Hepatocyte (in vitro differentiated cells): ENCODE results near the gene SPECC1L. TPM values are rescaled to one million over a fixed set of nuclear protein-coding genes. Genes with fewer than 3 reads are reported as not detected.

Source experiments
- DNase-seq: peaks from one replicate; pipeline ENCODE4 v3.0.0-alpha.2; 2016; ENCODE audit warnings: low spot score
- H2AFZ ChIP-seq: fragments of 200-600 bp; sonication (generic); 2 replicates; pipeline ENCODE4 v1.6.0; 2016; ENCODE audit warnings: antibody characterized with exemption, mild to moderate bottlenecking
- H3K27ac ChIP-seq: fragments of 200-600 bp; sonication (generic); 2 replicates; pipeline ENCODE4 v1.5.1; 2016; ENCODE audit warnings: mild to moderate bottlenecking
- H3K27me3 ChIP-seq: fragments of 200-600 bp; sonication (generic); 2 replicates; pipeline ENCODE4 v1.6.1; 2016
- H3K36me3 ChIP-seq: fragments of 200-600 bp; sonication (generic); replicated peaks from 2 replicates; pipeline ENCODE4 v1.5.1; 2016; ENCODE audit warnings: low read depth; ENCODE audit not compliant: insufficient read depth
- H3K4me1 ChIP-seq: fragments of 200-600 bp; sonication (generic); 2 replicates; pipeline ENCODE4 v1.5.1; 2016; ENCODE audit warnings: mild to moderate bottlenecking, moderate library complexity; ENCODE audit not compliant: insufficient read depth
- H3K4me2 ChIP-seq: fragments of 200-600 bp; sonication (generic); 2 replicates; pipeline ENCODE4 v1.6.0; 2016
- H3K4me3 ChIP-seq: fragments of 200-600 bp; sonication (generic); 2 replicates; pipeline ENCODE4 v1.5.1; 2016; ENCODE audit warnings: mild to moderate bottlenecking
- H3K79me2 ChIP-seq: fragments of 200-600 bp; sonication (generic); 2 replicates; pipeline ENCODE4 v1.6.0; 2017; ENCODE audit warnings: mild to moderate bottlenecking
- H3K9me2 ChIP-seq: fragments of 200-600 bp; sonication (generic); replicated peaks from 2 replicates; pipeline ENCODE4 v1.6.0; 2017; ENCODE audit warnings: mild to moderate bottlenecking; ENCODE audit not compliant: insufficient read depth
- H3K9me3 ChIP-seq: fragments of 200-600 bp; sonication (generic); 2 replicates; pipeline ENCODE4 v1.5.1; 2016; ENCODE audit warnings: low read depth, mild to moderate bottlenecking
- H4K20me1 ChIP-seq: fragments of 200-600 bp; sonication (generic); 2 replicates; pipeline ENCODE4 v1.6.0; 2016; ENCODE audit warnings: mild to moderate bottlenecking; ENCODE audit not compliant: insufficient read depth, poor library complexity, severe bottlenecking
- EZH2 ChIP-seq: fragments of 200-600 bp; sonication (generic); IDR thresholded peaks from 2 replicates; pipeline ENCODE4 v1.6.1; 2016; ENCODE audit warnings: antibody characterized with exemption, mild to moderate bottlenecking, borderline replicate concordance
- EZH2phosphoT487 ChIP-seq: fragments of 200-600 bp; sonication (generic); IDR thresholded peaks from one replicate; pipeline ENCODE4 v1.6.1; 2018; ENCODE audit warnings: antibody characterized with exemption, mild to moderate bottlenecking, low read depth, moderate library complexity; ENCODE audit not compliant: unreplicated experiment, severe bottlenecking
- WGBS: methylation state at CpG from one replicate; pipeline ENCODE4 v1.1.6; 2016; ENCODE audit warnings: low lambda C conversion rate; ENCODE audit errors: missing lambda C conversion rate; 5-methylcytosine and 5-hydroxymethylcytosine counted together
- polyA plus RNA-seq: library from polyadenylated mRNA; unstranded; fragments of >200 nt; fragmentation: Nextera tagmentation; extraction: Ambion mirVana; gene quantifications from 2 replicates; pipeline ENCODE4 v1.2.1, GENCODE V29; 2016
- total RNA-seq: library from RNA; depleted of rRNA; stranded (reverse); fragments of >200 nt; gene quantifications from 2 replicates; pipeline ENCODE4 v1.2.3, GENCODE V29; 2014
- TF ChIP-seq, protein P1 (sequence below): fragments of 200-600 bp; sonication (generic); IDR thresholded peaks from 2 replicates; pipeline ENCODE4 v1.5.1; 2016; ENCODE audit warnings: antibody characterized with exemption, mild to moderate bottlenecking; ENCODE audit not compliant: poor library complexity

The SPECC1L gene
- total and polyA plus RNA-seq, 2 experiments from 2014 or later = 13.0 to 28.3 TPM

DNA sequence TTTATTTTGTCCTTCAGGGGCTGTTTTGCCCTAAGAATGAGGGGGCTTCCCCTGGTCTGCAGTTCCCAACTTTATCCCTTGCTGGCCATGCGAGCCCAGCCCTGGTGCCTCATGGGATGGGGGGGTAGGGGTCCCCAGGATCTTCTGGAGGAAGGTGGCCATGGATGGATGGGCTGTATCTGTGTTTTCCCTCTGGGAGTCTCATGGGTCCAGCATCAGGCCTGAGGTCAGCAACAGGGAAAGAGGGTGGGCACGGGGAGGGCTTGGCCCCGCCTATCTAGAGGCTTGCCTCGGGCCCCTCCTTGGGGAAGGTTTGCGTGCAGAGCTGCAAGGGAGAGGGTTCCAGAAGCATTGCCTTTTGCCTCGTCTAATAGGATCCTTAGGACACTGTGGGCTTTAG, 146.0 kb downstream of the SPECC1L start:
- Histone ChIP-seq H3K9me2 (no peaks in the 10 kb centered on the region), H3K4me2 (no peak overlapping the region), H3K27ac (no peak overlapping the region), H3K36me3 (no peaks in the 10 kb centered on the region), H4K20me1 (no peaks in the 10 kb centered on the region), H3K4me1 (no peaks in the 10 kb centered on the region), H3K4me3 (no peak overlapping the region), H3K9me3 (no peaks in the 10 kb centered on the region), H2AFZ (no peak overlapping the region), H3K79me2 (no peaks in the 10 kb centered on the region), H3K27me3 (no peaks in the 10 kb centered on the region)
- 90% methylated on average over 6 of the region's 6 CpGs for WGBS
- TF ChIP-seq EZH2 = no peak
- TF ChIP-seq, protein P1, sequence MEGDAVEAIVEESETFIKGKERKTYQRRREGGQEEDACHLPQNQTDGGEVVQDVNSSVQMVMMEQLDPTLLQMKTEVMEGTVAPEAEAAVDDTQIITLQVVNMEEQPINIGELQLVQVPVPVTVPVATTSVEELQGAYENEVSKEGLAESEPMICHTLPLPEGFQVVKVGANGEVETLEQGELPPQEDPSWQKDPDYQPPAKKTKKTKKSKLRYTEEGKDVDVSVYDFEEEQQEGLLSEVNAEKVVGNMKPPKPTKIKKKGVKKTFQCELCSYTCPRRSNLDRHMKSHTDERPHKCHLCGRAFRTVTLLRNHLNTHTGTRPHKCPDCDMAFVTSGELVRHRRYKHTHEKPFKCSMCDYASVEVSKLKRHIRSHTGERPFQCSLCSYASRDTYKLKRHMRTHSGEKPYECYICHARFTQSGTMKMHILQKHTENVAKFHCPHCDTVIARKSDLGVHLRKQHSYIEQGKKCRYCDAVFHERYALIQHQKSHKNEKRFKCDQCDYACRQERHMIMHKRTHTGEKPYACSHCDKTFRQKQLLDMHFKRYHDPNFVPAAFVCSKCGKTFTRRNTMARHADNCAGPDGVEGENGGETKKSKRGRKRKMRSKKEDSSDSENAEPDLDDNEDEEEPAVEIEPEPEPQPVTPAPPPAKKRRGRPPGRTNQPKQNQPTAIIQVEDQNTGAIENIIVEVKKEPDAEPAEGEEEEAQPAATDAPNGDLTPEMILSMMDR = no peak
- TF ChIP-seq EZH2phosphoT487 = no peak
- no peak for DNase-seq

GRCh38 chr22:24417200-24417599, 146.6 kb downstream of the SPECC1L start:
- Histone ChIP-seq H3K36me3 (no peaks in the 10 kb centered on the region), H3K4me1 (no peaks in the 10 kb centered on the region), H2AFZ (no peak overlapping the region), H3K4me2 (no peak overlapping the region), H4K20me1 (no peaks in the 10 kb centered on the region), H3K9me2 (no peaks in the 10 kb centered on the region), H3K79me2 (no peaks in the 10 kb centered on the region), H3K4me3 (no peak overlapping the region), H3K27me3 (no peaks in the 10 kb centered on the region), H3K27ac (no peak overlapping the region), H3K9me3 (no peaks in the 10 kb centered on the region)
- WGBS = 94% methylated on average over 7 of the region's 7 CpGs
- no peak for DNase-seq
- TF ChIP-seq, protein P1 = no peak
- TF ChIP-seq EZH2phosphoT487 = no peak
- TF ChIP-seq EZH2 = no peak

- H3K27ac ChIP-seq = no peak overlapping the region
- 98% methylated on average over 16 of the region's 16 CpGs for WGBS
- no peak for DNase-seq
- H3K79me2 ChIP-seq = no peaks in the 10 kb centered on the region
- no peaks in the 10 kb centered on the region for H3K9me2 ChIP-seq
- no peaks in the 10 kb centered on the region for H3K9me3 ChIP-seq
- H2AFZ ChIP-seq = no peak overlapping the region
- no peaks in the 10 kb centered on the region for H4K20me1 ChIP-seq
- no peaks in the 10 kb centered on the region for H3K27me3 ChIP-seq
- TF ChIP-seq EZH2 (no peak), EZH2phosphoT487 (no peak)
- TF ChIP-seq, protein P1 = no peak
- H3K4me2 ChIP-seq = no peak overlapping the region
- H3K4me3 ChIP-seq = no peak overlapping the region
- H3K36me3 ChIP-seq = no peaks in the 10 kb centered on the region
- H3K4me1 ChIP-seq = no peaks in the 10 kb centered on the region
Observed at GRCh38 chr22:24417901-24418641, 147.4 kb downstream of the SPECC1L start.
